Stromal cell of bone marrow (primary cell): ENCODE results near the gene MIB2.

Experiments used
- DNase-seq: peaks from one replicate; pipeline ENCODE4 v3.0.0-alpha.2; 2012; ENCODE audit warnings: low read depth

Gene MIB2

DNA sequence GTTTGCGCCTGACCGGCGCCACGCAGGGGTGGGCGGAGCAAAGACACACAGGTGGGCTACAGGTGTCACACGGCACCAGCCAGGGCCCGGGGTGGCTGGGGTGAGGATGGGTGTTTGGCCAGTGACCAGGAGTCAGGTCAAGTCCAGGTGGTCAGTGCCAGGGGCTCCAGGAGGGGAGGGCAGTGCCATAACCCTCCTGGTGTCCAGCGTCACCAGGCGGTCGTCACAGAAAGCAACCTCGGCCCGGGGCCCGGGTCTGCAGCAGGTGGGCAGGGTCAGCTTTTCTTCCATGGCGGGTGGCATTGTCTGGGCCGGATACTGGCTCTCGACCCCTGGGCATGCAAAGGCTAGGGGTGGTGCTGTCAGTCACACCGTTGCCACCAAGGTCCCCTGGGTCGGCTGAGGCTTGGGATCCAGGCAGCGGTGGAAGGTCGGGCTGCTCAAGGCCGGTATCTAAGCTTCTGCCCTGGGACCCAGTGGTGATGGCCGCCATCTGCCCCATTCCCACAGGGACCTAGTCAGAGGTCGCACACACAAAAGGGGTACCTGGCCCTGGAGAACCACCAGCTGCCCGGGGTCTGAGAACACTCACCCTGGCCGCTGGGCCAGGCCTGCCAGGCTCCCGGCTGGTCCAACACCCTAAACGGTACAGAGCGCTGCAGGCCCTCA is 17.1 kb upstream of the MIB2 start:
- no peak for DNase-seq

DNA sequence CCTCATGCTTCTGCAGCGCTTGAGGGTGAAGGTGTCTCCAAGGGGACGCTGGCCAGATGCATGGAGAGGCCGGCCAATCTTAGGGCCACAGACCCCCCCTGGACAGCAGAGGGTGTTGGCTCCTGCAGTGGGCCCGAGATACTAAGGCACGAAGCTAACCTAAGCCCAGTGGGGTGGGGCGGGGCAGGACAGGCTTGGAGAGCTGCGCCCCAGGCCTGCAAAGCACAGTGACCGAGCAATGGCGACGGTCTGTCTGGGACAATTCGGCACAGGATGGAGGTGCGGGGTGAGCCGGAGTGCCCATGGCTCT is 16.6 kb upstream of the MIB2 start:
- DNase-seq, result no peak

DNA sequence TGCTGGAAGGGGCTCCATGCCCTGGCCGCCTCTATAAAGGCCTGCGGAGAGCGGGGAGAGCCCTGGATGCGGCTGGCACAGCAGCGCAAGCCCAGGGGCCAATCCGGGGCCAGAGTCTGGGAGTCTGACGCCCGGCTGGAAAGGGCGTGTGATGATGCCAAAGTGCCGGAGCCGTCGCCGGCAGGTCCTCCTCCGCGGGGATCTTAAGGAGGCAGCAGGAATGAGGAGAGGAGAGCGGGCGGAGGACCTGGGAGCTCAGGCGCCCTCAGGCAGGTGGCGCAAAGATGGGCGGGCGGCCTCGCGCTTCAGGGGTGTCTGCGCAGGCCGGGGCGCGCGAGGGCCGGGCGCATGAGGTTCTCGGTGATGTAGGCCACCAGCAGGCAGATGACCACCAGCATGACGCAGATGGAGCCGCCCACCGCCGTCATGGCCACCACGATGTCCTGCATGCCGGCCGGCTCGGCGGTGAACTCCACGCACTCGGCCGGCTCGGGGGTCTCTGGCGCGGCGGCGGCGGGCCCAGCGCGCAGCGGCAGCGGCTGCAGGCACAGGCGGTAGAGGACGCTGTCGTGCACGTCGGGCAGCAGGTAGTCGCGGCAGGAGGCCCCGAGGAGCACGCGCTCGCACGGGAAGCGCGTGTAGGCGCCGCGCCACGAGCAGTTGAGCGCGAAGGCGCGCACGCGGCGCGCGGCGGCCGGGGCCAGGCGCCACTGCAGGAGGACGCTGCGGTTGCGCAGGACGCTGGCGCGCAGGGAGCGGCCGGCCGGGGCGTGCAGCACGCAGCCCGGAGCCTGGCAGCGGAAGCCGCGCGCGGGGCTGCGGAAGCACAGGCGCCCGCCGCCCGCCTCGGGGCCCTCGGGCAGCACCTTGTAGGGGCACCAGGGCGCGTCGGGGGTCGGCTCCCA is 16.0 kb upstream of the MIB2 start:
- no peak for DNase-seq

DNA sequence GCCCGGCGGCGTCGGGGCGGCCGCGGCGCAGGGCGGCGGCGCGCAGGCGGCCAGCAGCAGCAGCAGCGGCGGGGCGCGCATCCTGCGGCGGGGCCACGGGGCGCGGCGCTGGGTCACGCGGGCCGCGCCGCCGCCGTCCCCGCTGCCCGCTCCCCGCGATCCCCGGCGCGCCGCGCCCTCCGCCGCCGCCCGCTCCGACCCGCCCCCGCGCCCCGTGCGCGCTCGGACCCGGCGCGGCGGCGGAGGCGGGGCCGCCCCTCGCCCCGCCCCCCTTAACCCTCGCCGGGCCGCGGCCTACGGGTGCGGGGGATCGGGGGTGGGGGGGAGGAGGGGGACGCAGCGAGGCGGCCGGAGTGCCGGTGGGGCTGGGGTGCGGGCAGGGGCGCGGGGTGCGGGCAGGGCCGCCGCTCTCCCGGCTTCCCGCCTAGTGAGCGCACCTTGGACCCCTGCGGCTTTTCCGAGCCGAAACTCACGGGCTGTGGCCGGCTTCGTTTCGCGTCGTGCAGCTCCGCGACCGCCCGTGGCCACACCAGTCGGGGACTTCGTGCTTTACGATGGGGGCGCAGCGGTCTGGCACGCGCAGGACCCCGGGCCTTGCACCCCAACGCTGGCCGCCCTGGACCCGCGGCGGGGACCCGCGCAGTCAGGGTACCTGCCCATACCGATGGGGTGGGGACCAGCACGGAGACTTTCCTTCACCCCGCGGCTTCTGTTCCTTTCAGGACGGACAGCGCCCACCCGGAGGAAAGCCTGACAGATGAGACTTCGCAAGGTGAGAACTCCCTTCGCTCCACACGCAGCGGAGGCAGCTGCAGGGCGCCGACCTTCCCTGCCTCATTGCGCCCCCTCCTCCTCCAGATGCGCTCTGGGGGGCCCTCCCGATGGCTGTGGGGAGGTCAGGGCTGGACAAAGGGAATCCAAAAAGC is 15.1 kb upstream of the MIB2 start, which contains the start of gene FNDC10:
Gene FNDC10 (minus strand): TSS at position 201 of the 926 bp plus-strand sequence. CDS start 120 bp downstream, at position 81.
- no peak for DNase-seq

DNA sequence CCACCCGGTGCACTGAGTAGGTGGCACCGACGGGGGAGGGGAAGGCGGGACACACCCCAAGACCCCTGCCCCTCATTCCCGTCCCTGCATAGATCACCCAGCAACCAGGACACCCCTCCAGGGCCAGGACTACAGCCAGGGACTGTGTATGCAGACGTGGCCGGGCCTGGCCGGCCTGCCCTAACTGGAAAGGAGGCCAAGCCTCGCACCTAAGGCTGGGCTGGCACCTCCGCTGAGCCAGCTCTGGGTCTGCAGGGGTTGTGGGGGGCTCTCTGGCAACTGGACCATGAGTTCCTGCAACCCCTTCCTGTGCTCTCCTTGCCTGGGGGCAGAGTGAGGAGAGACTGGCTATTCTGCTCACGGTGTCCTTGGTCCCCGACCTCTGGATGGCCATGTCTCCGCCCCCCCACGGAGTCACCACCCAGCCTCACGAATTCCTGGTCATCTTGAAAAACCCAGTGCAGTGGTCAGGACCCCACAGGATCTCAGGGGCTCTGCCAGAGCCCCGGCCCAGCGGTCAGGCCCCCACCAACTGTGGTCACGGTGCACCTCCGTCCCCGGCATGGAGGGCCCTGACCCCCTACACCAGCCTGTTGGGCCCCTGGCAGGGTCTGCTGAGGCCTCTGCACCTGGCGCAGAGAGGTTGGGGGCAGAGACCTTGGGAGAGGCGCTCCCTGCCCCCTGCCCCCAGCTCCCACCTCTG is 14.3 kb upstream of the MIB2 start:
- no peak for DNase-seq

DNA sequence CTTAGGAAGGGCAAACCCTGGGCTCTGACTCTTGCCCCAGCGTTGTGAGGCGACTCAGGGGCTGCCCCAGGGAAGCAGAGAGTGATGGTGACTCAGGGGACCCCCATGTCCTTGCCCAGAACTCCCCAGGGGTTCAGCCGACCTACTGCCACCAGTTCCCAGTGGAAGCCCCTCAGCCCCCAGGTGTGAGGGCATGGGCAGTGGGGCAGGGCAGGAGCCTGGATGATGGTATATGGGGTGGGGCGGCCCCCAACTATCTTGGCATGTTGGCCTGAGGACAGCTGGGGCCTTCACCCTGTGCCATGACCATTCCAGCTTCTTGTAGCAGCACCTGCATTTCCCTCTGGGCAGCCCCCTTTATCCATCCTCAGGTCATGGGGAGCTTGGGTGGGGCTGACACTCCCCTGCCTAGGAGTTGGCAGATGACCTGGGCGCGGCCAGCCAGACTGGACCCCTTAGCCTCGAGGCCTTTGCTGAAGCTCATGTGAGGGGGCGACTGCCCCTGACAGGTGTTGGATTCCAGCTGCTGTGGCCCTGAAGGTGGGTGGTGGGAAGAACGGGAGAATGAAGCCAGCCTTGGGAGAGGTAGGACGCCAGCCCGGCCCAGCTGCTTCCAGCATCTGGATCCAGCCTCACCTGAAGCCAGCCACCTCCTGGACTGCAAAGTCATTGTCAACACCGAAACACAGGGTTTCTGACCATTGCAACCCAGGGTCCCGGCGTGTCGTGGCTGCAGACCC is 13.6 kb upstream of the MIB2 start:
- no peak for DNase-seq

DNA sequence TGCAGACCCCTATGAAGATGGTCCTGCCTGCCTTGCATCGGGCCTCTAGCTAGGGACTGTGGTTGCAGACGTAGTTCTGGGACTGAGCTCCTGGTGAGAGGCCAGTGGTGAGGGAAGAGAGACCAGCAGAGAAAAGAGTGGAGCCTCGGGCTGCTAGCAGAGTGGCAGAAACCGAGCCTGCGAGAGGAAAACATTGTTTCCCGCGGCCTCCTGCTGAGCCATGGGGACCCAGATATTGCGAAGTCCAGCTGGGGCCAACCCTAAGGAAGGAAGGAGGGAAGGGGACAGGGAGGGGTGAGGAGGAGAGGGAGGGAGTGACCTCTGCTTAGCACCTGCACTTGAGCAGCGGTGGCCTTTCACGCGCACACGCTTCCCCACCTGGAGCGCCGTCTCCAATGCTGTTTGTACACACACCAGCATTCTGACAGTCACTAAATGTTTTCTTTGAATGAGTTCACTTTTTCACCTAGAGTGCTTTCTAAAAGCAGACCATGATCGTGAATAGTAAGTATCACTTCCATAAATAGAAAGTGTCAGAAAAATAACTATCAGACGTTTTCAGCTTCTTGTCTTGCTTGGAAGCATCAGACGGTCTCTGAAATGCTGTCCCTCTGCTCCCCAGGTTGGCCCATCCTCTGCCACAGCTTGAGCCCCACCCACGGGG is 12.9 kb upstream of the MIB2 start:
- DNase-seq, result no peak

DNA sequence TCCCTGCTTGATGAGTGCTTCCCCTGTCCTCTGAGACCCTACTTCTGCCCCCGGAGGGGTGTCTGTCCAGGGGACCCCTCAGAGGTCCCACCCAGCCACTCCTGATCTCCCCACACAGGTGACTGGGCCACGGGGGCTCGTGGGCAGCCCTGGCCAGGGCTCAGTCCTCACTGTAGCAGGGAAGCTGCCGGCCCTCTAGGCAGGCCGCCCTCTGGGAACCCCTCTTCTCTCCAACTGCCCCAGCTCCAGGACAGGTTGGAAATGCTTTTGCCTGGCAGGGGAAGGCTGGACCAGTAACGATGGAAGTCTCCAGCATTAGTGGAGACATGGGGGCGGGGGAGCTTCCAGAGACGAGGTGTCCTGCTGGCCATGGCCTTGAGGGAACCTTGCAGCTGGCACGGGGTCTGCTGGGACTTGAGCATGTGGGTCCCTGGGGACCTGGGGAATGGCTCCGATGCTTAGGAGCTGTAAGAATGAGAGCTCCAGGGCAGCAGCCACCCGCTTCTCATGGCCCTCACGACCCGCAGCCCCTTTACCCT is 12.3 kb upstream of the MIB2 start:
- no peak for DNase-seq

DNA sequence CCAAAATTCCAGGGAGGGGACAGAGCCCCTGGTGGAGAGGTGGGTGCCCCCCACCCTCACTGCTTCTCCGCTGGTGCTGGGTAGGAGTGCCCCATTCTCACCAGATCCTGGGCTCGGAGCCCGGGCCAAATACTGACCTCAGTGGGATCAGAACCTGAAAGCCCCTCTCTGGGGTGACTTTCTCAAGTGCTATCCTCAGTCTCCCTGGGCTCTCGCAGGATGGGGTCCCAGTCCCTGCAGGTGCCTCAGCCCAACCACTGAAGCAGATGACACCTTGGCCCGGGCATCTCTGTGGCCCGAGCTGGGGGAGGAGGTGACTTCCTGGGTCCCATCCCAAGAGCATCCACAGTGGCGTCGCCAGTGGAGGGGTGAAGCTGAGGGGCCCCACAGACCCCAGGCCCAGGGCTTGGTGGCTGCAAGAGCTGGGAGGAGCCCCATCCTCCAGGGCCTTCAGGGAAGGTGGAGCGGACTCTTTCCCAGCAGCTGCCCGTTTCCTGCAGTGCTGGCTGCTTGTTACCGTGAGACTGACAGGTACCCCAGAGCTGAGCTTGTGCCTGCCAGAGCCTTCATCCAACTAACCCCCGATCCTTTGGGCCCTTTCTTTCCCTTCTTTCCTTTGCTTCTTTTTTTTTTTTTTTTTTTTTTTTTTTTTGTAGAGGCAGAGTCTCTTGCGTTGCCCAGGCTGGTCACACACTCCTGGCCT is 11.5 kb upstream of the MIB2 start:
- no peak for DNase-seq

DNA sequence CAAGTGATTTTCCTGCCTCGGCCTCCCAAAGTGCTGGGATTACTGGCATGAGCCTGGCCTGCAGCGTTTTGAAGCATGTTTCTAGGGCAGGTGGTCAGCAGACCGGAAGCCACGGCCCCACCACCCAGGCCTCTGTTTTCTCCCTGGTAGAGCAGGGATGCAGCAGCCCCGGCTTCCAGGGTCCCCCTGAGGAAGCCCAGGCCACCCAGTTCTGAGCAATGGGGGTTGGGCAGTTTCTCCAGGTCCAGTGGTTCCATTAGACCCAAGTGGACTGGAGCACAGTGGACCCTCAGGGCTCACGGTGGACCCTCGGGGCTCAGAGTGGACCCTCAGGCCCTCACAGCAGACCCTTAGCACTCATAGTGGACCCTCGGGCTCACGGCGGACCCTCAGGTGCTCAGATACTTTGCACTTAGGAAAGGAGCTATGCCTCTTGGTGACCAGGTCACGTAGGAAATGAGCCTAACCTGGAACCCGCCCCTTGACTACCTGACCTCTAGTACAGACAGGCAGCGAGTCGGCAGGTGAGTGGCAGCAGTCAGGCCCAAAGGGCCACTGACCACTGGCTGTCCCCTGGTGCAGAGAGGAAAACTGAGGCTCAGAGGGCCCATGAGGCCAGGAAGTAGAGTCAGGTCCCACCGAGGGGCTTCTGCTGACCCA is 10.8 kb upstream of the MIB2 start:
- no peak for DNase-seq

DNA sequence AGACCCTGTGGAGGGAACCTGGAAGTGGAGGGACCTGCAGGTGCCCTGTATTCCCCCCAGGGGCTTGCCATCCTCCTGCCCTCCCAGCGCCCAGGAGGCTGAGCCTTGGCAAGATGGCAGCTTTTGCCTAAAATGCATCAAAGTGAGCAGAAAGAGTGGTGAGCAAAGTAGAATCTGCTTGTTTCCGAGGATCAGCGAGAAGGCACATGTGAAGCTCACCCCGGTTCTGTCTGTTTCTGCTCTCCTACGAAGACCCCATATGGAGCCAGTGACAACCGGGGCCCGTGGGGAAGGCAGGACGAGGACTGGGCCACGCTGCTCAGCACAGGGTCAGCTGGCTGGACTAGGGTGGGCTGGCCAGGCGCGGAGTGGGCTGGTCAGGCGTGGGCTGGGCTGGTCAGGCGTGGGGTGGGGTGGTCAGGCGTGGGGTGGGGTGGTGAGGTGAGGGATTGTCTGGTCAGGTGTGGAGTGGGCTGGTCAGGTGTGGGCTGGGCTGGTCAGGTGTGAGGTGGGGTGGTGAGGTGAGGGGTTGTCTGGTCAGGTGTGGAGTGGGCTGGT is 10.2 kb upstream of the MIB2 start:
- DNase-seq, result no peak

DNA sequence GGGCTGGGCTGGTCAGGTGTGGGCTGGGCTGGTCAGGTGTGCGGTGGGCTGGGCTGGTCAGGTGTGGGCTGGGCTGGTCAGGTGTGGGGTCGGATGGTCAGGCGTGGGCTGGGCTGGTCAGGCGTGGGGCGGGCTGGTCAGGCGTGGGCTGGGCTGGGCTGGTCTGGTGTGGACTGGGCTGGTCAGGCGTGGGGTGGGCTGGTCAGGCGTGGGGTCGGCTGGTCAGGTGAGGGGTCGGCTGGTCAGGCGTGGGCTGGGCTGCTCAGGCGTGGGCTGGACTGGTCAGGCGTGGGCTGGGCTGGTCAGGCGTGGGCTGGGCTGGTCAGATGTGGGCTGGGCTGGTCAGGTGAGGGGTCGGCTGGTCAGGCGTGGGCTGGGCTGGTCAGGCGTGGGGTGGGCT is 9.6 kb upstream of the MIB2 start:
- DNase-seq, result no peak

DNA sequence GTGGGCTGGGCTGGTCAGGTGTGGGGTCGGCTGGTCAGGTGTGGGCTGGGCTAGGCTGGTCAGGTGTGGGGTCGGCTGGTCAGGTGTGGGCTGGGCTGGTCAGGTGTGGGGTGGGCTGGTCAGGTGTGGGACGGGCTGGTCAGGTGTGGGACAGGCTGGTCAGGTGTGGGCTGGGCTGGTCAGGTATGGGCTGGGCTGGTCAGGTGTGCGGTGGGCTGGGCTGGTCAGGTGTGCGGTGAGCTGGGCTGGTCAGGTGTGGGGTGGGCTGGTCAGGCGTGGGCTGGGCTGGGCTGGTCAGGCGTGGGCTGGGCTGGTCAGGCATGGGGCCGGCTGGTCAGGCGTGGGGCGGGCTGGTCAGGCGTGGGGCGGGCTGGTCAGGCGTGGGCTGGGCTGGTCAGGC is 9.1 kb upstream of the MIB2 start:
- DNase-seq, result no peak

DNA sequence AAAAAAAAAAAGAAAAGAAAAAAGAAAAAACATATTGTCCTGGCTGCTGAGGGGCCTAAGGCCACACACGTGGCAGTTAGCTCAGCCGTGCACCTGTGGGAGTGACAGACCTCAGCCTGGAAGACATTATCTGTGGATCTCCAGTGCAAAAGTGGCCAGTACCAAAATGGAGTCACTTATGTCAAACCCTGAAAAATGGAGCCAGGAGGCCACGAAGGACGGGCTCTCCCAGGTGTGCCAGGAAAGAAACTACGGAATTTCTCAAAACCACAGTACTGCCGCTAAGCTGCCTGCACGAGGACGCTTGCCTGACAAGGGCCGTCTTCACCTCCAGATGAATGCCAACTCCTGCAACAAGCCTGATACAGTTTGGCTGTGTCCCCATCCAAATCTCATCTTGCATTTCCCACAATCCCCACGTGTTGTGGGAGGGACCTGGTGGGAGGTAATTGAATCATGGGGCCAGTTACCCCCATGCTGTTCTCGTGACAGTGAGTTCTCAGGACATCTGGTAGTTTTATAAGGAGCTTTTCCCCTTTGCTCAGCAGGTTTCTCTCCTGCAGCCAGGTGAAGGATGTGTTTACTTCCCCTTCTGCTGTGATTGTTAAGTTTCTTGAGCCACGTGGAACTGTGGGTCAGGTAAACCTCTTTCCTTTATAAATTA is 5.3 kb upstream of the MIB2 start:
- no peak for DNase-seq

DNA sequence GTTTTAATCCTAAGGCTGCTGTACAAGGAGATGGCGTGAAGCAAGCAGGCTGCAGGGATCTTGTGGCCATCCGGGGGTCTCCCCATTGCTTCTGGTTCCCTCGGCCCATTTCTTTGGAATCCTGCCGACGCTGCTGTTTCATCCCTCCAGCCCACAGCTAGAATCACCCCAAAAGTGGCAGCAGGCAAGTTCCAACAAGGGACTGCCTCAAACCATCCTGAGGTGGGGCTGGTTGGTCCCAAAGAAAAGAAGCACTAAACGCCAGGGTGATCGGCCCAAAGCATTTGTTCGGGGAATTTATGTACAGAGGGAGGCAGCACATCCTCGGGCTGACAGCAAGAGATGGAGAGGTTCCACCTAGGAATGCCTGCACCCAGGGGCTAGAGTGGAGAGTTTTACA is 4.5 kb upstream of the MIB2 start:
- DNase-seq, result no peak

DNA sequence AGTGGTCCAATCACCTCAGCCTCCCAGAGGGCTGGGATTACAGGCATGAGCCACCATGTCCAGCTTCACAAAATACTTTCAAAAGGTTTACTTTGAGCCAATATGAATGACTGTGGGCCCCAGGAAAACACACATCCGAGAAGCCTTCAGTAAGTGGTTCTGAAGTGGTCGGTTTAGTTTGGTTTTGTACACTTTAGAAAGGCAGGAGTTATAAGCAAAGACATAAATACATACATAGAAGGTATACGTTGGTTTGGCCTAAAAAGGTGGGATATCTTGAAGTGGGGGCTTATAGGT is 3.2 kb upstream of the MIB2 start:
- DNase-seq, result no peak

DNA sequence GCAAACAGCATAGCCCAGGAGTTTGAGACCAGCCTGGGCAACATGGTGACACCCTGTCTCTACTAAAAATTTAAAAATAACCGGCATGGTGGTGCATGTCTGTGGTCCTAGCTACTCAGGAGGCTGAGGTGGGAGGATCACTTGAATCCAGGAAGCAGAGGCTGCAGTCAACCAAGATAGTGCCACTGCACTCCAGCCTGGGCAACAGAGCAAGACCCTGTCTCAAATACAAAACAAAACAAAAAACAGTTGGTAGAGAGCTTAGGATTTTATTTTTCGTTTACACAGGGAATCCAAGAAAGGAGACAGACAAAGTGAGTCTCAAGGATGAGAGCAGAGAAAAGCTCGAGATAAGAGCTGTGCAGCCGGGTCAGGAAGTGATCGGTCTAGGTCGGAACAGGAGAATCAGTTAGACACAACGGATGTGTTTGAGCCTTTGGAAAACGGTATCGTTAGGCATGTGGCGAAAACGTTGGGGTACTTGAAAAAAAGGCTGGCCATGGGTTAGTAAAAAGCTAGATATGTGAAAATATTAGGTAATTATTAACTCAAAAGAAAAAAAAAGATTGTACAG is 1.7 kb upstream of the MIB2 start:
- no peak for DNase-seq
